HG03159 (cell line): ENCODE results near the gene SLC6A13.

Source experiments
- ATAC-seq: cut with Tn5 transposase; IDR thresholded peaks from one replicate; pipeline ENCODE4 v1.9.1; 2021; ENCODE audit warnings: mild to moderate bottlenecking, moderate library complexity; ENCODE audit not compliant: unreplicated experiment

The SLC6A13 gene

DNA sequence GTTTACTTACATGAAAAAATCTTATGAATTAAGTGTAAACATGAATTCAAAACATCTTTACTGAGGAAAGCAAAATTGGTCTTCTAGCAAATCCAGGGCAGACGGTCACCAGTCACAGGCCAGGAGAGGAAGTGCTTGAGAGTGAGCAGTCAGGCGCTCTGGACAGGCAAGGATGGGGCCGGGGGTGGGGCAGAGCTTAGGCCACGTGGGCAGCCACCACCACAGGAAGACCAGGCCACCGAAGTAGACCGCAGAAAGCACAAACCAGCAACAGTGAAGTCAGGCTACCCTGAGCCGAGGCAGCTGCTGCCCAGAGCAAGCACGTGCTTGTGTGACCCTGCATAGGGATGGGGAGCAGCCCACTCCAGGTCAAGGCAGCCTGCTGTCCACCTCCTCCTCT lies 82.2 kb downstream of the SLC6A13 start:
- no peak for ATAC-seq

DNA sequence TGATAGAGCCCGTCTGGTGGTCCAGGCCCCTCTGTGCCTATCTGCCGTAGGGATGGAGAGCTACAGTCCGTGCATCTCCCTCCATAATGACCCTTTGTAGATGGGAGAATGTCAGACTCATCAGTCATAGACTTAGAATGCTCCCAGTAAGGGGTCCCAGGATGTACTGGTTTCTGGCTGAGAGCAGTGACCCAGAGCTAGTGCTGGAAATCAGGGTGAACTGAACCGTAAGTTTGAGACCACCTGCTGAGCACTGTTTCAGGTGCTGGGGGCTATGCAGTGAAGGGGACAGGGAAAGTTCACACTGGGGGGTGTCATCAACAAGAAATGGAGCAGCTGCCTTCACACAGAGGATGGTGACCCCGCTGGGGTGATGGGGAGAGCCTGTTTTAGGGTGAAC lies 82.8 kb downstream of the SLC6A13 start:
- ATAC-seq = no peak

DNA sequence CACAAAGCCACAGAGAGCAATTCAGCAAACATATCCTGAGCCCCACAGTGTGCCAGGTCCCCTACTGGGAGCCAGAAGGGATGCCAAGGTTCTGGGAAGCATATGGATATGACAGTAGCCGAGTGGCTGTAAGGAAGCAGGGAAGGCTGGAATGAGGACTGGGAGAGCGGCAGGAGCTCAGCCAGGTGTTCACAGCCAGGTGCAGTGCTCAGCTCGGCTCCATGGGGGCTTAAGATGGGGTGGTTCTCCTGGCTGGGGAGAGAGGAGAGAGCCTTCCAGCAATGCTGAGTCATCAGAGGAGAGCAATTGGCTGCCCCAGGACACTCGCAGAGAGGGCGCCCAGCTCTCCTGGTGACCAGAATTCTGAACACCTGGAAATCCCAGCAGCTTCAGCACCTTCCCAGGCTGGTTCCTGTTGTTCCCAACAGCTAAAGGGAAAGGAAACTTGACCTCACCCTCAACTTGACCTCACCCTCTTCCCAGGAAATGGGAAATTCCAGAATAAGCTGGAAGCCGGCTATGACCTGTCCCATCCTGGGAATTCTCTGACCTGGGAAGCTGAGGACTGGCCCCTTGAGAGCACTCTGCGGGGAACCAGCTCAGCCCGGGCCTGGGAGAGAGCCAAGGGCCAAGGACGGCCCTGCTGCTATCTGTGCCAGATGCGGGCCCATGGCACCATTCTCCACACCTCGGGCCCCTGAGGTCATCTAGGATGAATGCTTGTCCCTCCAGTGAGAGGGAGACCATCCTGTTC lies 83.3 kb downstream of the SLC6A13 start:
- ATAC-seq = no peak

DNA sequence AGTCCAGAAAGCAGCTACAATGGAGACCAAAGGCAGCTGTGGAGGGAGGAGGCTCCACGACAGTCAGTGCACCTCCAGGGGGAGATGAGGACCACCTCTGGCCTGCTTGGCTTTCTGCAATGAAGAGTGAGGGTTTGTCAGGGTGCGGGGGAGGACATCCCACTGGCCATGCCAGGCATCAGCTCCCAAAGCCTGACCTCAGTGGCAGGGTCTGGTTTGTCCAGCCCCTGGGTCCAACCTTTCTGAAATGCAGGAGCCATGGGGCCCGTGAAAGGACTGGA lies 83.9 kb downstream of the SLC6A13 start:
- ATAC-seq = no peak

DNA sequence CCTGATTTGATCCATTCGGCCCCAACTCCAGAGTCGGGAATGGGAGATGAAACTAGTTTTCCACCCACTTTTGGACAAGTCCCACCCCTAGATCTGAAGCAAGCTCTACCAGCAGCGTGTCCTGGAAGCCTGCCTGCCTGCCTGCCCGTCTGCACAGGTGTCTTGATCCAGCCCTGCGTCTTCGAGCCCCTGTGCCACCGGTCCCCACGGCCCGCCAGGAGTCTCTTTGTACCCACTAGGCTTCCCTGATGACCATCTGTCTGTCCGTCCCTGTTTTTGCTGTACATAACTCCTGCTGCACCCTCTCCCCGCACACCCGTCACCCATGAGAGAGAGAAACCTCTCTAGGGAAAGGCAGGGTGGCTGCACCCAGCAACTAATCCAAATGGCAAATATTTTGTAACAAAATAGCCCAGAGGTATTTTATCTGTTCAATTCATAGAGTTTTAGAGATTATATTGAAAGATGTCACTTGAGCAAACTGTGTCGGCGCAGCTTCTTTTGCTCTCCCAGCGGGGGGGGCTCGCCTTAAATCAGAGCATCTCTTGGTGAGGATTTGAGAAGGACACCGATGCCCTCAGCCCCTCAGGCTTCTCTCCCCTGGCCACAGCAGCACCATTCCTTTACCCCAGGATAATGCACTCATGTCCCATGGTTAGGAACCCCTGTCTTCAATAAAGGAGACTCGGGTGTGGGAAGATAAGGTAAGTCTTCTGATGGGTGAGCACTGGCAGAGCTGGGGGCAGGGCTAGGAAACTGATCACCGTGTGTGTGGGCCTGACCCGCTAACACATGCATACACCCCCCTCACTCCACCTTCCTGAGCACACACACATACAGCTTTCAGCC lies 84.4 kb downstream of the SLC6A13 start:
- ATAC-seq = no peak

DNA sequence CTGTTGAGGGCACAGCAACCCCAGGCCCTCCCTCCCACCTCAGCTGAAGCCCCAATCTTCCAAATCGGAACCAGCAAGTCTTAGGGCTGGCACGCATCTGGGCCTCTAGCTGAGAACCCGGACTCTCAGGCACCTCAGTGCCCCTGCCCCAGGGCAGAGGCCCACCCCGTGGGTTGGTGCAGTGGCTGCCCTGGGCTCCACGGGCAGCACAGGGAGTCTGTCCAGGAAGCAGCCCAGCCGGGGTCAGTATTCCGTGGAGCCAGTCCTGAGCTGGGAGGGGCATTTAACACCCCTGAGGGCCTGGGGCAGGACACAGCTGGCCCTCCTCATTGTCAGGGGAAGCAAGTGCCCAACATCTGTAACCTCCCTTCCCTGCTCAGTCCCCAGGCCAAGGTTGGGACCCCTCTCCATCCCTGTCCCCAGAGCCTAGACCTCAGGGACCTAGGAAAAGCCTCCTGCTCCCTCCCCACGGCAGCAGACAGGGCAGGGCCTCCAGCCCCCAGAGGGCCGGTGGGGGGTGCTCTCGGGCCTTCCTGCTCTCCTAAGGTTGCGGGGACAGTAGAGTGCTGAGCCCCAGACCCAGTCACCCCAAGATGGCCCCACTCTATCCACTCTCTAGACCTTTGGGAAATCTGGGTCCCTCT lies 85.2 kb downstream of the SLC6A13 start:
- no peak for ATAC-seq

DNA sequence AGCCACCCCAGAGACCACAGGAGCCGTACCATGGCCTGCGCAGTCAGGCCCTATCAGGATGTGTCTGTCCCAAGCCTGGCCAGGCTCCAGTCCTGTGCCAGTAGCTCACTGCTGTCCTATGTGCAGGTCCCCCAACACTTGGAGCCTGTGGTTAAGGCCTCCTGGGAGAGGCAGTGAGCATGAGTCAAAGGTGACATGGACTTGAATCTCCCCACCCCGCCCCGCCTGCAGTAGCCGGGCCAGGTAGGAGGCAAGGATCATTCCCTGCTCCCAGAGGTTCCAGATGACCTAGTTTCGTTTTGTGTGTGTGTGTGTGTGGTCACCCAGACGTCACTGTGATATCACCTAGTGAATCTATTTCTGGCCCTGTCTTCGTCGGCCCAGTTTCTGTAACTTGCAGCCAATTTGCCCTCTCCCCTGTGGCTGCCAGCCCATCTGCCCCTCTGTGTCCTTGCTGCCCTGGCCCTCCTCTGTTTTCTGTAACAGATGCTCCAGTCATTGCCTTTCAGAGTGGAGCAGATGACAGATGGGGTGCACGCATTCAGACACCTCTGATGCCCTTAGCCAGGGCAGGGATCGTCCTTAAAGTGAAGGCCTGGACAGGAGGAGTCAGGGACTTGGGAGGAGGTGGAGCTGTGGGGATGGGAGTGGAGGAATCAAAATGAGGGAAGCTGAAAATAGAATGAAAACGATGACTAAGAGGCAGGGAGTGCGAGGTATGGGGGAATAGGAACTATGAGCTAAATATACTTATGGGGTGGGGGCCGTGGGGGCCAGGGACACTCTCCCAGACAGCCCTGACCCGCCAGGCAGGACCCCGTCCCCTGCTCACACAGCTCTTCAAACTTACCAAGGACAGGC lies 86.1 kb downstream of the SLC6A13 start:
- no peak for ATAC-seq

DNA sequence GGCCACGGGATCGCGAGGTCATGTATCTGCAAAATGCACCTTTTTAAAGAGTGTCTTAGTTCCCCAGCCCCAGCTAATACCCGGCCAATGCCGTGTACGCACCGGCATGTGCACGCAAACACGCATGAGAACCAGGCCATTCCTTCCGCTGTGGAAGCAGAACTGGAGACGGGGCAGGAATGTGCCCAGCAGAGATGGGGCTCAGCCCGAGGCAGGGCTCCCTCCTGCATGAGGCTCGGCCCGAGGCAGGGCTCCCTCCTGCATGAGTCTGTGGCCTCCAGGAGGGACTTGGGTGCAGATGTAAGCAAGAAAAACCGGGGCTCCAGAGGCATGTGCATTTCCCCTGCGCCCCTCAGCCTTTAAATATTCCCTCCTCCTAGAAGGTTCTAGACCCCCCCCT lies 86.9 kb downstream of the SLC6A13 start:
- ATAC-seq = no peak

DNA sequence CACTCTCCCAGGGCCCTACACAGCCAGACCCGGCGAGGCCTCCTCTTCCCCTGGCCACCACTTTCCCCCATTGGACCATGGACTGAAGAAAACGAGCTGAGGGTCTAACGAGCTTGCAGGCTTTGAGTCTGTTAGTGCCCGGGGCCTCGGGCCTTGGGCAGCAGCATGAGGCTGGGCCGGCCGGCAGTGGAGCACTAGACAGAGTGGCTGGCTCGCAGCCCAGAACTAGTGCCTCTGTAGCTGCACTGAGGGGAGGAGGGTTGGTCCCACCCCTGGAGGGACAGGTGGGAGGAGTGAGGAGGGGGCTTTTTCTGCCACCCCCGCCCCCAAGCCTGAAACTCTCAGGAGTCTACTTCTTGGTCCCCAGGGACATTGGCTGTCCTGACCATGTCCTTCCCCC lies 87.4 kb downstream of the SLC6A13 start:
- no peak for ATAC-seq

DNA sequence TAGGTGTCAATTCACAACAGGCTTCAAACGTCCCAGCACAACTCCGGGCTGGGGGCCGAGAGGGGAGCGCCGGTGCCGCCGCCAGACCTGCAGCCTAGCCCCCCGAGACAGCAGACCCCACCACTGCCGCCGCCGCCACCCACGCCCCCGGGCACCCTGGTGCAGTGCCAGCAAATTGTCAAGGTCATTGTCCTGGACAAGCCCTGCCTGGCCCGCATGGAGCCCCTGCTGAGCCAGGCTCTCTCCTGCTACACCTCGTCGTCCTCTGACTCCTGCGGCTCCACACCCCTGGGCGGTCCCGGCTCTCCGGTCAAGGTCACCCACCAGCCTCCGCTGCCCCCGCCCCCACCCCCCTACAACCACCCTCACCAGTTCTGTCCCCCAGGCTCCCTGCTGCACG lies 88.0 kb downstream of the SLC6A13 start:
- ATAC-seq = no peak

DNA sequence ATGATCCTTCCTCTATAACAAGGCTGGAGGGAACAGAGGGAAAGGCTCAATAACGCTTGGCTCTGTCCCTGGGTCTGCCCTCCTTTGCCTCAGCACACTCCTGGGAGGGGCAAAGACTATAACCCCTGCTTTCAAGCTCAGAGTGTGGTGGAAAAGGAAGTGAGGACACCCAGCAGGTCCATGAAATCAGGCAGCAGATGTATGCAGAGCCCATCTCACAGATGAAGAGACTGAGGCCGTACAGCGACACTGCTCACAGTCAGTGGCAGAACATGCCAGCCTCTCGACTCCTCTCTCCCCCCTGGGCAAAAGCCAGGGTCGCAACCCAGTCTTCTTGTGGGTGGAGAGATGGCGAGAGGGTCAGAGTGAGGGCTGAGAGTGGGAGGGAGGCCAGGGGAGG lies 88.5 kb downstream of the SLC6A13 start:
- ATAC-seq = no peak

DNA sequence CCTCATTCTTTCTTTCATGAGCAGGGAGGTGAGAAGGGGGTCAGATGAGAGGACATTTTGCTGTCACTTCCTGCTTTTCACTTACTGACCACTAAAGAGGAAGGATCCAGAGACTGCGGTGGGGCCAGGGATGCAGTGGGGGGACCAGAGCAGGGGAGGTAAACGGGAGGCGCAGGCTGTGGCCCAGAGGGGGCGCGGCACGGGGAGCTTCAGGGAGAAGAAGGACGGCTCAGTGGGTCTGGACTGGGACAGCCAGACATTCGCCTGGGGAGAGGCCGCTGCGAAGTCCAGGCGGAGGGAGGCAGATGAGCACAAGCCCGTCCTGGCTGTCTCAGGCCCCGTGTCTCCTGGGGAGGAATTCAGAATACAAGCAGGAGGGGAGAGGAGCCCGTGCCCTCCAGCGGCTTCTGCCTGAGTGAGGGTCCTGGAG lies 89.9 kb downstream of the SLC6A13 start:
- no peak for ATAC-seq

DNA sequence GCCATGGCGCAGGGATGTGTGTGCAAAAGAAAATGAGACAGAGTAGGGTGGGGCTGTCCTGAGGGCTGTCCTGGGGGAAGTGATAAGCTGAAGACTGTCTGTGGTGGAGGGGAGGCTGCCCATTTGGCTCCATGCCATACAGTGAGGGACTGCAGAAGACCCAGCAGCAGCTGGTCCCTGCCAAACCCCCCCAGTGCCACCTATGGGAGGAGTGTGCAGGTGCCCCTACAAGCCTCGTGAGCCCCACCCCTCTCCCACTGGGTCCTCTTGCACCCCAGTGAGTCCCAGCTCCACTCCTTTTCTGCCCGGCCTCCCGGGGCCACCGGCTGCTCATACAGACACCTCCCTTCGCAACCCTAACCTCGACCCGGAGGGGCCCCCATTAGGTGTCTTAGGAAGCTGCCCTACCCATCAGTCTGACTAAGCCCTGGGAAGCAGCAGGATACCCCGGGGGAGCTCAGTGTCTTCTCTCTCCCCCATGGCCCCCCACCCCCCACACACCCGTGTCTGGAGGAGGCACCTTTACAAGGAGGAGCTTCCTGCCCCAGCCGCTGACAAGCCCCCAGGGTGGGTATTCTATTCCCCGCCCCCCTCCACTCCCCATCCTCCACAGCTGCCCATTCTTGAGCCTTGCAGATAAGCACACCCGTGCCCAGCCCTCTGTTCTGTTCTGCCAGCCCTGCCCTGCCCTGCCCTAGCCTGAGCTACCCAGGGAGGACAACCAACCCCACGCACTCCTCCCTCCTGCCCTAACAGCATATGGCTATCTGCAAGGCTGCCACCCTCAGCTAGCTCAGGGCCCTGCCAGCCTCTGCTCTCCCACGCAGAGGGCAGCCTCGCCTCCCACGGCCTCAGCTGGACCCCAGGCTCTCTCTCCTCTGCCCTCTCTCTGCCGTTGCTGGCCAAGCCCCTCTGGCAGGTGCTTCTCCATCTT lies 90.6 kb downstream of the SLC6A13 start:
- ATAC-seq = no peak

DNA sequence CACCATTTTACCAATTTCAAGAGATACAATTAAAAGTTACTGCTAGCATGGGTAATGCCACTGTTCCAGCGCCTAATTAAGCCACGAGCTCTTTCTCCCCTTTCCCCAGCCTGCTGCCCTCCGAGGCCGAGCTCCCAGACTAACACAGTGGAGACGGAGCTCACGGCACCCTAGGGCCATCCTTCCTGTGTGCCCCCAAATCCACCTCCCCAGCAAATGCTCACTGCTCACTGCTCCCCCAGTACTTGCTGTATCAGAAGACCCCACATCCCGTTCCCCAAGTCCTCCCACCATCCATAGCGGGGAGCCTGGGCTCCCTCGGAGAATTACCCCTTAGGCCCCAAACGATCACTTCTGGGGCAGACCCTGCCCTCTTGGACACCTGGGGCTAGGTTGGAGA lies 91.4 kb downstream of the SLC6A13 start:
- no peak for ATAC-seq
